ENCODE data around the gene CD7. TPM values are rescaled to one million over a fixed set of nuclear protein-coding genes. Genes with fewer than 3 reads are reported as not detected.

CD7 gene
- total and polyA plus RNA-seq, 2 donors from 2014 or later = 1.0 to 9.2 TPM

DNA sequence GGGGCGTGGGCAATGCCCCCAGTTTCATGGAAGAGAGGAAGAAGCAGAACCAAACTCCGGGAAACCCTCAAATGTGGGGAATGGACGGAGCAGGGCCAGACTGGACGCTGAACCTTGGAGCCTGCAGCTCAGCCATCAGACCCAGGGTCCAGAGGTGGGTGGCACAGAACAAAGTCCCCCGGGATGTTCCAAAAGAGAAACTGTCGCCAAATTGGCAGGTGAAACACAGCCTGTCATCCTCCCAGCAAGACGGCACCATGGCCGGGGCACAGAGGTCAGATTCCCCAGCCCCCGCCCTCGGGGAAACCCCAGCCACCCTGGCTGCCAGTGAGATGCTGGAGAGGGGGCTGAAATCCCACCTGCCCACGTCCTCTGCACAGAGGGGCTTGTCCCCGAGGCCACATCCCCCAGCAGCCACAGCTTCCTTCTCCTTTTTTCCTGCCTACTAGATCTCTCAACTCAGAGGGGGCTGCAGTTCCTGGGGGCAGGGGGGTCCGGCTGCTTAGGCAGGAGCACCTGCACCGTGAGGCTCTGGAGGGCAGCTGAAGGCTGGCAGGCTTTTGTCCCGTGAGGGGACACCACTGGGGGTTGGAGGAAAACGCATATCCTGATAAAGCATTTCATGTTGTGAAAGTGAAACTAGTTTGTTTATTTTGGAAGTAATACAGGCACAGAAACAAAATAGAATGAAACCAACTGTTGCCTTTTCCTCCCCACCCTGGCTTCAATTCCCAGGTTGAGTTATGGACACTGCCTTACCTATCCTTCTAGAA, 17.4 kb upstream of the CD7 start:
- H3K27ac ChIP-seq (ENCODE audit: low read depth in 2 of 2, low read length in 2 of 2) = peak overlapping the region; percentile 38 to 54
- intact Hi-C loops (cut with DNase I) = no loop called here
- DNase-seq (peak in 2 of 5 donors; percentile 67 to 80), FAIRE-seq (no peak)
- H3K27me3 ChIP-seq (ENCODE audit: control insufficient read depth, insufficient read depth, low read length) = peaks cover 2% of the 10 kb centered on the region
- TF ChIP-seq, protein P1, sequence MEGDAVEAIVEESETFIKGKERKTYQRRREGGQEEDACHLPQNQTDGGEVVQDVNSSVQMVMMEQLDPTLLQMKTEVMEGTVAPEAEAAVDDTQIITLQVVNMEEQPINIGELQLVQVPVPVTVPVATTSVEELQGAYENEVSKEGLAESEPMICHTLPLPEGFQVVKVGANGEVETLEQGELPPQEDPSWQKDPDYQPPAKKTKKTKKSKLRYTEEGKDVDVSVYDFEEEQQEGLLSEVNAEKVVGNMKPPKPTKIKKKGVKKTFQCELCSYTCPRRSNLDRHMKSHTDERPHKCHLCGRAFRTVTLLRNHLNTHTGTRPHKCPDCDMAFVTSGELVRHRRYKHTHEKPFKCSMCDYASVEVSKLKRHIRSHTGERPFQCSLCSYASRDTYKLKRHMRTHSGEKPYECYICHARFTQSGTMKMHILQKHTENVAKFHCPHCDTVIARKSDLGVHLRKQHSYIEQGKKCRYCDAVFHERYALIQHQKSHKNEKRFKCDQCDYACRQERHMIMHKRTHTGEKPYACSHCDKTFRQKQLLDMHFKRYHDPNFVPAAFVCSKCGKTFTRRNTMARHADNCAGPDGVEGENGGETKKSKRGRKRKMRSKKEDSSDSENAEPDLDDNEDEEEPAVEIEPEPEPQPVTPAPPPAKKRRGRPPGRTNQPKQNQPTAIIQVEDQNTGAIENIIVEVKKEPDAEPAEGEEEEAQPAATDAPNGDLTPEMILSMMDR (IDR thresholded peaks at IDR 0.05; ENCODE audit: borderline replicate concordance, extremely low read depth, insufficient read depth) = no peak
- no peaks in the 10 kb centered on the region for H3K36me3 ChIP-seq (ENCODE audit: control insufficient read depth in 2 of 3, insufficient read depth in 3 of 3, low read length in 3 of 3)
- H3K9me3 ChIP-seq (ENCODE audit: control insufficient read depth in 2 of 3, insufficient read depth in 1 of 3, low read length in 3 of 3) = no peaks in the 10 kb centered on the region
- peaks cover 0 to 36% (median 6%) of the 10 kb centered on the region in 3 donors for H3K4me1 ChIP-seq (ENCODE audit: control insufficient read depth in 2 of 3, insufficient read depth in 2 of 3, low read depth in 1 of 3, low read length in 3 of 3)
- peak overlapping the region in 2 of 3 donors; percentile 42 to 57 for H3K4me3 ChIP-seq (ENCODE audit: low read length in 3 of 3)
- peak overlapping the region in 2 of 3 donors; percentile 17 for H3K9ac ChIP-seq (ENCODE audit: low read length in 3 of 3)

DNA sequence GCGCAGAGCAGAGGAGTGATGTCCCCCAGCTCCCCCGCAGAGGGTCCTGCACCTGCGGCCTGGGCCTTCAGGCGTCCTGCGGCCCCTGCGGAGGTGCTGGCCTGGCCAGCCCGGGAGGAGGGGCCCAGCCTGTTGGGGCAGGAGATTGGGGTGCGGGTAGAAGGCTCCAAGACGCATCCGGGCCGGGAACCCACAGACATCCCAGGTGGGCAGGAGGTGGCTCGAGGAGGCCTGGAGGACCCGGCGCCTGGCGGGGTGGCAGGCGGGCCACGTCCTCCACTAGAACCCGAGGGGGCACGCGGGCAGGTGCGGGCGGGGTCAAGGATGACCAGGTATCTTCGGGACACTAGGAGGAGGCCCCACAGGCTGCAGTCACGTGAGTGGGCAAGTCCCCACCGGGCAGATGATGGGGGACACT, 16.8 kb upstream of the CD7 start:
- no peak for FAIRE-seq
- Histone ChIP-seq H3K27ac (ENCODE audit: low read depth in 2 of 2, low read length in 2 of 2) (peak overlapping the region in 1 of 2 donors; percentile 54), H3K9me3 (ENCODE audit: control insufficient read depth in 2 of 3, insufficient read depth in 1 of 3, low read length in 3 of 3) (no peaks in the 10 kb centered on the region), H3K4me1 (ENCODE audit: control insufficient read depth in 2 of 3, insufficient read depth in 2 of 3, low read depth in 1 of 3, low read length in 3 of 3) (peaks cover 0 to 33% (median 10%) of the 10 kb centered on the region in 3 donors), H3K27me3 (ENCODE audit: control insufficient read depth, insufficient read depth, low read length) (peaks cover 2% of the 10 kb centered on the region), H3K9ac (ENCODE audit: low read length in 3 of 3) (no peak overlapping the region), H3K36me3 (ENCODE audit: control insufficient read depth in 2 of 3, insufficient read depth in 3 of 3, low read length in 3 of 3) (no peaks in the 10 kb centered on the region), H3K4me3 (ENCODE audit: low read length in 3 of 3) (peak overlapping the region in 1 of 3 donors; percentile 57)
- TF ChIP-seq, protein P1 (IDR thresholded peaks at IDR 0.05; ENCODE audit: borderline replicate concordance, extremely low read depth, insufficient read depth) = no peak
- DNase-seq = peak in 1 of 5 donors; percentile 85
- intact Hi-C loops (cut with DNase I) = no loop called here

DNA sequence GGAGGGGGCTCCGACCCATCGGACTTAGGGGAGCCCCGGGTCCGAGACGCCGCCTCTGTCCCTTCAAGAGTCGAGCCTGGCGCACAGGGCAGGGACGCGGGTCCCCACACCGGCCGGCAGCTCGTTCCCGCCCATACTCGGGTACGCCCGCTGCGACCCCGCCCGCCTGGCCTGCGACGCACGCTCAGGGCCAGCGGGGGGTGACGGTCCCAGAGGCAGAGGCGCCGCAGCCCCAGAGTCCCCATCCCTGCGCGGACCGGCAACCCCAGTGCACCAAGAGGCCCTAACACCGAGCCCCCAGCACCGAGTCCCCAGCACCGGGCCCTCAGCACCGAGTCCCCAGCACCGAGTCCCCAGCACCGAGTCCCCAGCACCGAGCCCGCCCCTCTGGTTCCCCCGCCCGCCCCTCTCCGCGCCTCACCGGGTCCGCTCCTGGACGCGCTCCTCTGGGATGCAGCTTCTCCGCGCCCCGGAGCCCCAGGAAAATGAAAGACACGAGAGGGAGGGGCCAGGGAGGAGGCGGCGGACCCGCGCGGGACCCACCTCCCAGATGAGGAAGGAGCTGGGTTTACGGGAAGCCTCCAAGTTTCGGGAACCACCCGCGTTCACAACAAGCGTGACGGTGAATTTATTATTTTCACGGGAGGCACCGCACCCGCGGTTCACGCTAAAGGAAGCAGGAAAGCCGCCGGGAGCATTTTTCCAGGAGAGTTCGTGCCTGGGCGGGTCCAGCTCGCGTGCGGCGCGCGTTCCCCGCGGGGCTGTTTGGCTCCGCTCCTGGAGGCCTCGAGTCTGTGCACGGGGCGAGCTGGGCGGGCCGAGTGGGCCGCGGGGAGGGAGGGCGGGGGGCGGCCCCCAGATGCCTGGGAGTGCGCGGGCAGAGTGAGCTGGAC, 16.1 kb upstream of the CD7 start, which contains the start of gene SECTM1:
Gene SECTM1, minus strand, starts transcription at position 488 of the 893 bp plus-strand sequence. CDS start 6,526 bp downstream, outside the sequence.
- peaks cover 2% of the 10 kb centered on the region for H3K27me3 ChIP-seq (ENCODE audit: control insufficient read depth, insufficient read depth, low read length)
- H3K9me3 ChIP-seq (ENCODE audit: control insufficient read depth in 2 of 3, insufficient read depth in 1 of 3, low read length in 3 of 3) = no peaks in the 10 kb centered on the region
- FAIRE-seq (no peak), DNase-seq (peak in 2 of 5 donors; percentile 77 to 90)
- TF ChIP-seq, protein P1 (IDR thresholded peaks at IDR 0.05; ENCODE audit: borderline replicate concordance, extremely low read depth, insufficient read depth) = no peak
- no peaks in the 10 kb centered on the region for H3K36me3 ChIP-seq (ENCODE audit: control insufficient read depth in 2 of 3, insufficient read depth in 3 of 3, low read length in 3 of 3)
- intact Hi-C loops (cut with DNase I) = no loop called here
- H3K9ac ChIP-seq (ENCODE audit: low read length in 3 of 3) = no peak within 1 kb of the TSS
- H3K4me3 ChIP-seq (ENCODE audit: low read length in 3 of 3) = peak within 1 kb of the TSS; percentile 20 to 63 (median 57)
- peak within 1 kb of the TSS; percentile 38 to 54 for H3K27ac ChIP-seq (ENCODE audit: low read depth in 2 of 2, low read length in 2 of 2)
- H3K4me1 ChIP-seq (ENCODE audit: control insufficient read depth in 2 of 3, insufficient read depth in 2 of 3, low read depth in 1 of 3, low read length in 3 of 3) = peaks cover 0 to 33% (median 16%) of the 10 kb centered on the region in 3 donors
